Measurements from ENCODE around the gene IGF2.

The IGF2 gene

GRCh38 chr11:2169626-2170570 lies 30.7 kb upstream of the IGF2 start:
- DNase-seq, result no peak

- no peak for DNase-seq
These were observed 29.8 kb upstream of the IGF2 start for GRCh38 chr11:2169005-2169378.

- DNase-seq, result no peak
These were observed 29.3 kb upstream of the IGF2 start for GRCh38 chr11:2168286-2169004.

- DNase-seq, result no peak
These were observed 28.2 kb upstream of the IGF2 start for GRCh38 chr11:2167141-2168045.

GRCh38 chr11:2166091-2166851 lies 27.1 kb upstream of the IGF2 start:
- DNase-seq, result no peak

DNA sequence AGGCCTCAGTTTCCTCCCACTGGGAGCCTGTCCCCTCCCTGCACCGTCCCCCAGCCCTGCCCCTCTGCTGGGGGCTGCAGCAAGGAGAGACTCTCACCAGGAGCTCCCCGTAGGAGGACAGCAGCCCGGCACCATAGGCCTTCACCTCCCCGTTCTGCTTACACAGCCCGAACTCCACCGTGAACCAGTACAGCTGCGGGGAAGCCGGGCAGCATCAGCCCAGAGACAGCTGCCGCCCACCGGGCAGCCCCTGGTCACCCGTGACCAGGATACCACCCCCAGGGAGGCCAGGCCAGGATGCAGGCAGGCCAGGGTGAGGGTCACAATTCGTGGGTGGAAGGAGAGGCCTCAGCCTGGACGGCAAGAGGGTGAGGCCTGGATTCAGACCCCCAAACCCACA lies 26.4 kb upstream of the IGF2 start:
- no peak for DNase-seq

- DNase-seq, result no peak
These were observed 25.8 kb upstream of the IGF2 start for GRCh38 chr11:2164861-2165555.

DNA sequence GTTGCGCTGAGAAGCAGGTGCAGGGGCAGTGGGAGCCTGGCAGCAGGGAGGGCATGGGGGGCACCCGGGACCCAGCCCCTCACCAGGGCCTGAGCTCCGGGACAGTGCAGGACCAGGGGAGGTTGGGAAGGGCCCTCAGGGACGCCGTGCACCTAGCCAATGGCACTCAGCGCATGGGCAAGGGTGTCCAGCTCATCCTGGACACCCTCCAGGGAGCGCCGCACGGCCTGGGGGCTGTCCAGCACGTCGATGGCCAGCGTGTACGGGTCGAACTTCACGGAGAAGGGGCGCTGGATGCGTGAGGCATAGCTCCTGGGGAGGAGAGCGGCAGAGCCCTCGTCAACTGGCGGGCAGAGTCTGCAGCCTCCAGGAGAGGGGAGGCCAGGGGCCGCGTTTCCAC lies 24.9 kb upstream of the IGF2 start:
- no peak for DNase-seq

GRCh38 chr11:2163428-2163978 lies 24.3 kb upstream of the IGF2 start:
- no peak for DNase-seq

GRCh38 chr11:2160736-2161259 lies 21.6 kb upstream of the IGF2 start, which contains the start of gene INS:
Gene INS, minus strand, starts transcription at chr11:2161209. Its CDS starts 238 bp downstream, at chr11:2160971.
- DNase-seq, result no peak

GRCh38 chr11:2159536-2160413 lies 20.6 kb upstream of the IGF2 start:
- no peak for DNase-seq

GRCh38 chr11:2158966-2159365 lies 19.8 kb upstream of the IGF2 start:
- no peak for DNase-seq

GRCh38 chr11:2158296-2158737 lies 19.1 kb upstream of the IGF2 start:
- DNase-seq, result no peak

GRCh38 chr11:2157294-2158040 lies 18.3 kb upstream of the IGF2 start:
- DNase-seq, result no peak

- no peak for DNase-seq
These were observed 17.4 kb upstream of the IGF2 start for GRCh38 chr11:2156416-2157182.

DNA sequence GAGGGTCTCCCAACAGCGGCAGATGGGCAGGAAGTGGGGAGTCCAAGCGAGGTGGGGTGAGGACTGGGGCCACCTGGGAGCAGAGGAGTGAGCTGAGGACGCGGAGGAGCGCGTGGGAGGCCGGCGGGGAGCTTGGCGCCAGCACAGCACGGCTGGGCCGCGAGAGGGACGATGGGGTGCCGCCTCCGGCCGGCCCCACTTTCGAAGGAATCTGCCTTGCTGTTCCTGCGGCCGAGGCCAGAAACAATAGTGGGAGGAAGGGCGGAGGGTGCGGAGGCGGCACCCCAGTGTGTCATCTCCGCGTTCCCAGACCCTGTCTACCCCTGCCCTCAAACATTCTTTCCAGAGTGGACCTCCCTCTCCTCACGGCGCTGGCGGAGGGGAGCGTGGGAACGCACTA lies 16.3 kb upstream of the IGF2 start:
- no peak for DNase-seq

DNA sequence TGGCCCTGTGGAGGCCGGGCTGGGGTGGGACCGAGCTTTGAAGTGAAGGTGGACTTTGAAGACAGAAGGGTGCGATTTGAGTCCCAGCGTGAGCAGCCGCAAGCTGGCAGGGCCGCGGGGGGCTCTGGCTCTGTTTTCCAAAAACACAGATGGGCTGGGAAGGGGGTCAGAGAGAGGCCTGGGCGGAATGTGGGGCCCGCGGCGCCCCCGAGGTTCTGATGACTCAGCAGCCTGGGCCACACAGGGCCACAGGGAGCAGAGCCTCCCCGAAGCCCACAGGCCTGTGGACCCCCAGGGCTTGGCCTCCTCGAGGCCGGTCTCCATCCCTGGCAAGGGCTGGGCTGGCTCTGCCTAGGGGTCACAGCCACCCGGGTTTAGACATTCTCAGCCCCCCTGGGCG lies 15.7 kb upstream of the IGF2 start:
- no peak for DNase-seq

GRCh38 chr11:2154195-2154585 lies 15.0 kb upstream of the IGF2 start:
- DNase-seq, result no peak

Data from DMS 273 treated with DMSO at 0.1 percent for 48 hours (cell line).